H9 (cell line): ENCODE results near the gene HIP1R. TPM values are rescaled to one million over a fixed set of nuclear protein-coding genes. Genes with fewer than 3 reads are reported as not detected.

ENCODE experiments used
- DNase-seq: peaks from one replicate; pipeline ENCODE4 v3.0.0-alpha.2; 2017
- H2AFZ ChIP-seq: one replicate; pipeline ENCODE4 v1.6.1; 2013; ENCODE audit warnings: mild to moderate bottlenecking, low read length, control low read depth, moderate library complexity
- H2AK5ac ChIP-seq: 2 replicates; pipeline ENCODE4 v1.6.1; 2013; ENCODE audit warnings: low read length, control low read depth, mixed read lengths; ENCODE audit not compliant: insufficient read length
- H2BK120ac ChIP-seq: one replicate; pipeline ENCODE4 v1.6.1; 2013; ENCODE audit warnings: low read depth, mild to moderate bottlenecking, low read length, control low read depth, inconsistent platforms; ENCODE audit not compliant: poor library complexity, severe bottlenecking
- H2BK12ac ChIP-seq: 2 replicates; pipeline ENCODE4 v1.6.1; 2013; ENCODE audit warnings: low read length, control low read depth, mixed read lengths, low read depth; ENCODE audit not compliant: insufficient read length
- H2BK15ac ChIP-seq: 2 replicates; pipeline ENCODE4 v1.6.1; 2013; ENCODE audit warnings: low read depth, low read length, control low read depth
- H2BK20ac ChIP-seq: one replicate; pipeline ENCODE4 v1.6.1; 2013; ENCODE audit warnings: low read depth, mild to moderate bottlenecking, low read length, control low read depth, inconsistent platforms; ENCODE audit not compliant: poor library complexity, severe bottlenecking
- H2BK5ac ChIP-seq: 2 replicates; pipeline ENCODE4 v1.6.1; 2013; ENCODE audit warnings: low read length, control low read depth, mixed read lengths; ENCODE audit not compliant: insufficient read length
- H3K14ac ChIP-seq: 2 replicates; pipeline ENCODE4 v1.6.1; 2013; ENCODE audit warnings: low read length, control low read depth; ENCODE audit not compliant: insufficient read depth
- H3K18ac ChIP-seq: 2 replicates; pipeline ENCODE4 v1.6.1; 2013; ENCODE audit warnings: low read depth, mild to moderate bottlenecking, mixed read lengths, low read length, control low read depth; ENCODE audit not compliant: insufficient read length
- H3K23ac ChIP-seq: 2 replicates; pipeline ENCODE4 v1.6.1; 2013; ENCODE audit warnings: low read length, control low read depth, mixed read lengths, low read depth; ENCODE audit not compliant: insufficient read length
- H3K23me2 ChIP-seq: 2 replicates; pipeline ENCODE4 v1.6.1; 2013; ENCODE audit warnings: low read depth, mild to moderate bottlenecking, mixed read lengths, low read length, control low read depth; ENCODE audit not compliant: insufficient read length, poor library complexity, severe bottlenecking
- H3K27ac ChIP-seq: 2 replicates; pipeline ENCODE4 v1.5.1; 2013; ENCODE audit warnings: low read length, control low read depth, mixed read lengths, low read depth; ENCODE audit not compliant: insufficient read length
- H3K27me3 ChIP-seq: 2 replicates; pipeline ENCODE4 v1.6.1; 2013; ENCODE audit warnings: low read length, control low read depth, inconsistent platforms; ENCODE audit not compliant: insufficient read depth
- H3K4ac ChIP-seq: 2 replicates; pipeline ENCODE4 v1.6.1; 2013; ENCODE audit warnings: low read depth, mild to moderate bottlenecking, control low read depth, inconsistent platforms, low read length, moderate library complexity
- H3K4me1 ChIP-seq: 2 replicates; pipeline ENCODE4 v1.6.1; 2013; ENCODE audit warnings: low read length, control low read depth, inconsistent platforms; ENCODE audit not compliant: insufficient read depth
- H3K4me2 ChIP-seq: 2 replicates; pipeline ENCODE4 v1.6.1; 2013; ENCODE audit warnings: low read length, control low read depth, mixed read lengths; ENCODE audit not compliant: insufficient read length, insufficient read depth
- H3K56ac ChIP-seq: 2 replicates; pipeline ENCODE4 v1.6.1; 2013; ENCODE audit warnings: low read depth, mild to moderate bottlenecking, mixed read lengths, low read length, control low read depth; ENCODE audit not compliant: insufficient read length
- H3K79me1 ChIP-seq: 2 replicates; pipeline ENCODE4 v1.6.1; 2013; ENCODE audit warnings: low read depth, mild to moderate bottlenecking, moderate library complexity, low read length, control low read depth, inconsistent platforms; ENCODE audit not compliant: insufficient read depth, poor library complexity, severe bottlenecking
- H3K79me2 ChIP-seq: 2 replicates; pipeline ENCODE4 v1.6.1; 2013; ENCODE audit warnings: low read length, control low read depth, inconsistent platforms; ENCODE audit not compliant: insufficient read depth
- H3K9ac ChIP-seq: 2 replicates; pipeline ENCODE4 v1.6.1; 2013; ENCODE audit warnings: low read length, control low read depth, mixed read lengths; ENCODE audit not compliant: insufficient read length; ENCODE audit errors: extremely low read depth
- H3K9me3 ChIP-seq: one replicate; pipeline ENCODE4 v1.6.1; 2013; ENCODE audit warnings: low read depth, low read length, inconsistent platforms; ENCODE audit not compliant: control insufficient read depth
- H3T11ph ChIP-seq: one replicate; pipeline ENCODE4 v1.6.1; 2013; ENCODE audit warnings: mild to moderate bottlenecking, low read length, control low read depth, inconsistent platforms
- H4K20me1 ChIP-seq: one replicate; pipeline ENCODE4 v1.6.1; 2013; ENCODE audit not compliant: control insufficient read depth, insufficient read length, insufficient read depth
- H4K5ac ChIP-seq: 2 replicates; pipeline ENCODE4 v1.6.1; 2013; ENCODE audit warnings: low read depth, mild to moderate bottlenecking, mixed read lengths, low read length, control low read depth; ENCODE audit not compliant: insufficient read length
- H4K8ac ChIP-seq: replicated peaks from 2 replicates; pipeline ENCODE4 v1.6.1; 2013; ENCODE audit warnings: low read length, control low read depth, mixed read lengths, low read depth; ENCODE audit not compliant: insufficient read length
- H4K91ac ChIP-seq: 2 replicates; pipeline ENCODE4 v1.6.1; 2013; ENCODE audit warnings: low read depth, mild to moderate bottlenecking, moderate library complexity, mixed read lengths, low read length, control low read depth; ENCODE audit not compliant: insufficient read length
- H3K27ac Mint-ChIP-seq, 3 experiments: 2 replicates in 2 of 3; 3 replicates in 1 of 3; pipeline ENCODE4 v1.8.0; 2020 to 2021; ENCODE audit warnings: mixed read lengths in 3 of 3, mild to moderate bottlenecking in 1 of 3, moderate library complexity in 1 of 3
- H3K27me3 Mint-ChIP-seq: 2 replicates; pipeline ENCODE4 v1.8.0; 2021; ENCODE audit warnings: low read depth, mild to moderate bottlenecking, moderate library complexity, mixed read lengths
- H3K36me3 Mint-ChIP-seq, 3 experiments: 2 replicates in 2 of 3; 3 replicates in 1 of 3; pipeline ENCODE4 v1.8.0; 2020 to 2021; ENCODE audit warnings: low read depth in 3 of 3, mixed read lengths in 3 of 3; ENCODE audit not compliant: insufficient read depth in 1 of 3
- H3K4me1 Mint-ChIP-seq, 2 experiments: 2 replicates each; pipeline ENCODE4 v1.8.0; 2020; ENCODE audit warnings: mixed read lengths in 2 of 2
- H3K4me3 Mint-ChIP-seq, 2 experiments: 2 replicates in 1 of 2; 3 replicates in 1 of 2; pipeline ENCODE4 v1.8.0; 2020 to 2021; ENCODE audit warnings: mild to moderate bottlenecking in 2 of 2, mixed read lengths in 2 of 2, moderate library complexity in 1 of 2
- H3K9me3 Mint-ChIP-seq, 2 experiments: 2 replicates in 1 of 2; 3 replicates in 1 of 2; pipeline ENCODE4 v1.8.0; 2020; ENCODE audit warnings: mild to moderate bottlenecking in 2 of 2, mixed read lengths in 2 of 2, moderate library complexity in 1 of 2
- WGBS: extraction: QIAGEN DNeasy Blood & Tissue Kit; methylation state at CpG from one replicate; pipeline ENCODE4 v1.1.7; 2013; ENCODE audit warnings: missing lambda C conversion rate, low lambda C conversion rate, mixed read lengths; ENCODE audit not compliant: insufficient read length; ENCODE audit errors: extremely low coverage; 5-methylcytosine and 5-hydroxymethylcytosine counted together
- total RNA-seq: library from RNA; stranded (reverse); gene quantifications from 2 replicates; pipeline ENCODE4 v1.2.1, GENCODE V29; 2021
- TF ChIP-seq, protein P1 (sequence below): fragments of 200-600 bp; sonication (generic); conservative IDR thresholded peaks from 3 replicates; pipeline ENCODE4 v1.8.0; 2021; ENCODE audit warnings: antibody characterized with exemption, mild to moderate bottlenecking

Gene HIP1R
- total RNA-seq, 1 experiment from 2014 or later: 17.4 TPM

DNA sequence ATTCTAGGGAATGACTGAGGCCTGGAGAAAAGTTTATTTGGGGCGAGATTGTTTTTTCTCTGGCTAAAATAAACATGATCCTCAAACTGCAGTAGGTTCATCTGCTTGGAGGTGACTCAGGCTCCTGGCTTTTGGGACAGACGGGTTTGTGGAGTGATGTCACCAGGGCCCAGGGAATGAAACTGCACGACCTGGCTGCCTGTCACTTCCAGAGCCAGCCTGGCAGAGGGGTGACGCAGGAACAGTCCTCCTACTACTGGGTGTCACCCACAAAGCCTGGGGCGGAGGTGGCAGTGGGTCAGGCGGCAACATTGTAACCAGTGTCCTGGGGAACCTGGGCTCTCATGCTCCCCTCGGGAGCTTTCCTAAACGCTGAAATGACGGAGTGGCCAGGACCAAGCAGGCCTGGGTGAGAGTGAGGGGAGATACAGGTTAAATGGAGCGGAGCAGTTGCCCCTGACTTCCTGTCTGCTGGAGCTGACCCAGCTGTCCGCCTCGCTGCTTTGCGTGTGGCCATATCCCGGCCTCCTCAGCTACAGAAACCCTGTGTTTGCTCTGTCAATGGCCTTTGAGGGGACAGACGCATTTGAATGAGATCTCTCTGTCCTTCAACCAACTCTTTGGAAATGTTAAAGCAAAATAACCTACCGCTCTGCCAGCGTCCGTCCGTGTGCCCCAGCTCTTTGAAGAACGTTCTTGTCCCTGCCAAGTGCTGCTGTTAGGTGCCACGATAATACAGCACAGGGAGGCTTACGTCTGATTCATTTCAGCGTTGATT, 6.5 kb downstream of the HIP1R start:
- H3K79me2 ChIP-seq: no peaks in the 10 kb centered on the region; the same call in 1 of the 2 replicates
- no CpG with 5 or more reads among the region's 23 CpGs for WGBS
- H3K9me3 Mint-ChIP-seq: peaks cover 2 to 3% of the 10 kb centered on the region in 2 experiments; a peak in 1 of 5 replicates

More for the DNA sequence above, 6.5 kb downstream of the HIP1R start:
- H3K4me3 Mint-ChIP-seq: no peak overlapping the region
- H3K27ac ChIP-seq: no peak overlapping the region
- no peak overlapping the region for H3K18ac ChIP-seq
- no peak overlapping the region for H4K91ac ChIP-seq
- H3K4me1 Mint-ChIP-seq: peaks cover 29 to 30% of the 10 kb centered on the region in 2 experiments
- H3K4me1 ChIP-seq: peaks cover 1% of the 10 kb centered on the region; the same call in 1 of the 2 replicates
- H3K4me2 ChIP-seq: no peak overlapping the region
- no peak overlapping the region for H3T11ph ChIP-seq
- H2AK5ac ChIP-seq: no peak overlapping the region
- H2BK20ac ChIP-seq: no peak overlapping the region
- no peak overlapping the region for H3K56ac ChIP-seq
- no peaks in the 10 kb centered on the region for H4K20me1 ChIP-seq
- no peak overlapping the region for H3K9ac ChIP-seq
- H2BK5ac ChIP-seq: no peak overlapping the region
- TF ChIP-seq, protein P1, sequence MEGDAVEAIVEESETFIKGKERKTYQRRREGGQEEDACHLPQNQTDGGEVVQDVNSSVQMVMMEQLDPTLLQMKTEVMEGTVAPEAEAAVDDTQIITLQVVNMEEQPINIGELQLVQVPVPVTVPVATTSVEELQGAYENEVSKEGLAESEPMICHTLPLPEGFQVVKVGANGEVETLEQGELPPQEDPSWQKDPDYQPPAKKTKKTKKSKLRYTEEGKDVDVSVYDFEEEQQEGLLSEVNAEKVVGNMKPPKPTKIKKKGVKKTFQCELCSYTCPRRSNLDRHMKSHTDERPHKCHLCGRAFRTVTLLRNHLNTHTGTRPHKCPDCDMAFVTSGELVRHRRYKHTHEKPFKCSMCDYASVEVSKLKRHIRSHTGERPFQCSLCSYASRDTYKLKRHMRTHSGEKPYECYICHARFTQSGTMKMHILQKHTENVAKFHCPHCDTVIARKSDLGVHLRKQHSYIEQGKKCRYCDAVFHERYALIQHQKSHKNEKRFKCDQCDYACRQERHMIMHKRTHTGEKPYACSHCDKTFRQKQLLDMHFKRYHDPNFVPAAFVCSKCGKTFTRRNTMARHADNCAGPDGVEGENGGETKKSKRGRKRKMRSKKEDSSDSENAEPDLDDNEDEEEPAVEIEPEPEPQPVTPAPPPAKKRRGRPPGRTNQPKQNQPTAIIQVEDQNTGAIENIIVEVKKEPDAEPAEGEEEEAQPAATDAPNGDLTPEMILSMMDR: no peak
- no peak overlapping the region for H3K4ac ChIP-seq
- DNase-seq: peak; percentile 51
- H3K14ac ChIP-seq: no peak overlapping the region; the same call in 1 of the 2 replicates
- H3K36me3 Mint-ChIP-seq: peaks cover 0 to 4% (median 2%) of the 10 kb centered on the region in 3 experiments; a peak in 3 of 7 replicates
- H3K27me3 ChIP-seq: peaks cover 4% of the 10 kb centered on the region; the same call in 1 of the 2 replicates
- H4K8ac ChIP-seq: no peak overlapping the region
- no peak overlapping the region for H2AFZ ChIP-seq
- H3K9me3 ChIP-seq: no peaks in the 10 kb centered on the region
- no peak overlapping the region for H2BK120ac ChIP-seq
- no peaks in the 10 kb centered on the region for H3K23me2 ChIP-seq
- peaks cover 52% of the 10 kb centered on the region for H3K27me3 Mint-ChIP-seq
- H3K23ac ChIP-seq: no peak overlapping the region
- H4K5ac ChIP-seq: no peak overlapping the region
- no peaks in the 10 kb centered on the region for H3K79me1 ChIP-seq
- no peak overlapping the region for H3K27ac Mint-ChIP-seq
- no peak overlapping the region for H2BK15ac ChIP-seq
- H2BK12ac ChIP-seq: no peak overlapping the region
